Raji (cell line): ENCODE measurements around the gene SRPK1.

ENCODE experiments used
- POLR2A ChIP-seq: IDR thresholded peaks from 2 replicates; pipeline ENCODE4 v1.6.1; 2011; ENCODE audit warnings: low read depth, low read length, control low read depth; ENCODE audit not compliant: insufficient read depth

SRPK1 gene

DNA sequence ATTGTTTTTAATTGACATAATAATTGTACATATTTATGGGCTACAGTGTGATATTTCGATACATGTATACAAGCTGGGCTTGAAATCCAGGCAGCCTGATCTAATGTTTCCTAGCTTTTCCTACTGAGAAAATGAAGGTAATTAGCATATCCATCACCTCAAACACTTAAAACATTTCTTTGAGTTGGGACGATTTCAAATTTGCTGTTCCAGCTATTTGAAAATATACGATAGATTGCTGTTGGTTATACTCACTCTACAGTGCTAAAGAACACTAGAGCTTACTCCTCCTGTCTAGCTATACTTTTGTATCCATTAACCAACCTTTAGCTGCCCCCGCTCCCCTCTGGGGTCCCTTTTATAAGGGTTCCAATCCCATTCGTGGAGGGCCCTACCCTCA, 111.1 kb downstream of the SRPK1 start:
- no peak for TF ChIP-seq POLR2A

DNA sequence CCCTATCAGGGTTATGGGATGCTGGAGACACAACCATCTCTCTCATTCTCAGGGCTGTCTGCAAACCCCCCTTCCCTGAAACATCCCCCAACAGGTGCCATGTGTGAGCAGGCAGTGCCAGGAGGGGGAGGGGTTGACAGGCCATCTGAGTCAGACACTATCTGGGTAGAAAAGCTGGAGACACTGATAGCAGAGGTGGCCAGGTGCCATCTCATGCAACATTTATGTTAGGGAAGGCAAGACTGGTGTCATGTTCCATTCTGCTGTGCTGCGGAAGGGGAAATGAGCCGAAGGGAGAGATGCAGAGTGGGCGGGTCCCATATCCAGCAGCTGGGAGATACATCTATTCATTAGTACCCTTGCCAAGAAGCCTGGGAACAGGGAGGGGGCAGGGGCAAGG, 112.2 kb downstream of the SRPK1 start:
- no peak for TF ChIP-seq POLR2A

DNA sequence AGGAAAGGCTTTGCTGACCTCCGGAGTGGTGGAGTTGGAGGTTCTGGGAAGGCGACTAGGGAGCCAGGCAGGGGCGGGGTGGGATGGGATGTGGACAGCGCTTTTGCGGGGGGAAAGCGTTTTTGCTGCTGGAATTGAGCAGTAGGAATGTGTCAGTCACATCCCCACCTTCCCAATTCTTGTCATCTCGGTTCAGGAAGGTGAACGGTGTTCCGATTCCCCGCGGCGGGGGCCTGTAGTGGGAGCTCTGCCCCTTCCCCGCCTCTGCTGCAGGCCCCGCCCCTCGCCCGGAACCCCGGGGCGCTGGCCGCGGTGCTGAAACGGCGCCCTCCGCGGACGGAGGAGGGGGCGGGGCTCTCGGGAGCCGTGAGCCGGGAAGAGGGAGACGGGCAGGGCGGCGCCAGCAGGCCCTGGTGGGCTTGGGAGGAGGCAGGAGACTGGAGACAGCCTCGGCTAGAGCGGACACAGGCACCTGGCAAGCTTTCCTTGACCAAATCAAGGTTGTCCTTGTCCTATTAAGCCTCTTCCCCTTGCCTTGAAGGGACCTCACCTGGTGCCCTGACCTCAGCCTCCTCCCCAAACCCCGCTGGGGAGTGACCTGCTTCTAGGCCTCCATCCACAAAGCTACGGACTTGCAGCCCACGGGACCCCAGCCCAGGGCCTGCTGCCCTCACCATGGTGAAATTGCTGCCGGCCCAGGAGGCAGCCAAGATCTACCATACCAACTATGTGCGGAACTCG, 115.7 kb downstream of the SRPK1 start, which contains the start of gene LHFPL5:
TSS of gene LHFPL5 (plus strand) at position 357 of the 741 bp plus-strand sequence. CDS start at position 676, 319 bp downstream.
- no peak for TF ChIP-seq POLR2A

DNA sequence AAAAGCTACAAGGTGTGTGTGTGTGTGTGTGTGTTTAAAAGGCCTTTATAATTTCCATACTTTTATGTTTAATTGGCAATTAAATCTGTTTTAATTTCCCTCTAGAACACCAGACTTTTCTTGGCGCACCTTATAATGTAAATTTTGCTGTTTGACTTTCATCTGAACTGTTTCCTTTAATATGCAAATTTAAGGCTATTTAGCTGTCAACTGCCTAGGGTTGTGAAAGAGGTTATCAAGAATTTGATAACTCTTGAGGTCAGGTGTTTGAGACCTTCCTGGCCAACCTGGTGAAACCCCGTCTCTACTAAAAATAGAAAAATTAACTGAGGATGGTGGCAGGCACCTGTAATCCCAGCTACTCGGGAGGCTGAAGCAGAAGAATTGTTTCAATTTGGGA, 119.8 kb downstream of the SRPK1 start:
- no peak for TF ChIP-seq POLR2A

DNA sequence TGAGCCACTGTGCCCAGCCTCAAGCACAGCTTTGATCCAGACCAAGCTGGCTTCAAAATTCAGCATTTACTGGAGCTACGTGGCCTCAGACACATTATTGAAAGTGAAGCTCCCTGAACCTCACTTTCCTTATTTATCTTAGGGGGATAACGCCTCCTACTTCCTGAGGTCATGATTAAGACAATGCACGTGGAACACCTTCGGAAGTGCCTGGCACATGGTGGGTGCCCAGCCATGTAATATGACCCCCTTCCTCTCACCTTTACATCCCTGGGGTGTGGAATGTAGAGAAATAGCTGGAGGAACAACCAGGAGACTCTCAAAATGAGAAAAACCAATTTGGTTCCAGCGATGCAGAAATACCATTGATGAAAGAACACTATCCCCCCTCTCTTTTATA, 122.2 kb downstream of the SRPK1 start:
- TF ChIP-seq POLR2A, result no peak

DNA sequence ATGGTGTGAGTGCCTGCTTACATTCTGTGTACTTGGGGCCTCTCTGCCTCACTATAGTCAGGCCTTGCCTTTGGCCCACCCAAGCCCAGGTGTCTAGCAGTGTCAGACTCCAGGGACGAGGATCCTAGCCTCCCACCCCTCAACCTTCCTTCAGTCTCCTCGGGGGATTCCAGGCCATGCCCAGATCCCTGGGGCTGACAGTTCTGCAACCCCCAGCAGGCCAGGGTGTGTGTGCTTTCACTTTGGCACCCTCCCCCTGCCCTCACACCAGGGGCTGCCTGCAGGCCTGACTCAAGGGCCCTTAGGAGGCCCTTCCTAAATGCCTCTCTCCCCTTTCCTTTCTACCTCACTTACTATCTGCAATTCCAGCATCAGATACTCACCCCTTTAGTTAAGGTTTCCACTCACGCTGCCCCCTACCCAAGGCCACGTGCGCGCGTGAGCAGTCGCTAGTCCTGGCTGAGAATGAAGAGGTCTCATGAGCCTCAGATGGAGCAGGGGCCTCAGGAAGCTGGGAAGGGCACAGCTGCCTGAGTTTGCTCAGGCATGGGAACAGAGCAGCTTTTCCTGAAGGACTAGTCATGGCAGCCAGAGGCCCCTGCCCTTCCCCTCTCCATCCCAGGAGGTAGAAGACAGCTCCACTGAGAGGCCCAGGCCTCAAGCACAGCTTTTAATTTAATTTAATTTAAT, 122.9 kb downstream of the SRPK1 start:
- TF ChIP-seq POLR2A, result no peak

DNA sequence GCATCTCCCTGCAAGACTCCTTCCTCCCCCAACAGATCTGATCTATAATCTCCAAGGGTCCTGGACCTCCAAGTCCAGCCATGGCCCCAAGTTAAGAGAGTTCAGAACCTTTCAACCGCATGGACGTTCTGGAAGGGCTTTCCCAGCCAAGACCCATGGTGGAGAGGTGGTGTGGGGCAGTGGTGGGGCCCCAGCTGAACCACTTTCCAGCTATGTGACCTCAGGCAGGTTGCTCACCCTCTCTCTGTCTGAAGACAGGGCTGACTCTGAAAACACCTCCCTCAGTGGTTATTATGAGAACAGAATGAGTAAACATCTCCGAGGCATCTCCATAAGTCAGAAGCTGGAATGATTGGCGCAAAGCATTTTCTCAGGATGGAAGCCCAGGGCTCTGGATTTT, 124.7 kb downstream of the SRPK1 start:
- TF ChIP-seq POLR2A, result no peak

DNA sequence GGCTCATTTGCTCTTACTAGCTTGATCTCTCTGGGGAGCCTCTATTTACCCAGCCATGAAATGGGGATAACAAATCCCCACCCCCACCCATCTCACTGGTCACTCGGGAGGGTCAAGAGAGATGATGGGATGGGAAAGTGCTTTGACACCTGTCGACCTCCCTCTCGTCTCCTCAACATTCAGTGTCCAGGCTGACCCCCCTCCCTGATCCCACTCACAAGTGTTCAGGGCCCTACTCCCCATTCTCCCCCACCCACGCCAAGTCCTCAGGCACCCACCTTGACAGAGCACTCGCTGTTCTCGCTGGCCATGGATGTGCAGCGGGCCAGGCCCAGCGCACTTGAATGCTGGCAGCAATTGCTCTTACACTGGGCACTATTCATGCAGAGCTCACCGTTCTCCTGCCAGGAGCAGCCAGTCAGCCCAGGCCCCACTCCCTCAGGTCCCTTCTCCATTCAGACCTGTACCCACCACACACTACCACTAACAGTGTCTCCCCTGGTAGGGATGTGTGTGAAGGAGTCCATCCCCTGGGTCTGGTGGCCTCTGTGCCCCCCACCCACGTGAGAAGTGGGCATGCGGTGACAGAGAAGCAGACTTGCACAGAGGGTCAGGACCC, 125.3 kb downstream of the SRPK1 start:
- no peak for TF ChIP-seq POLR2A

DNA sequence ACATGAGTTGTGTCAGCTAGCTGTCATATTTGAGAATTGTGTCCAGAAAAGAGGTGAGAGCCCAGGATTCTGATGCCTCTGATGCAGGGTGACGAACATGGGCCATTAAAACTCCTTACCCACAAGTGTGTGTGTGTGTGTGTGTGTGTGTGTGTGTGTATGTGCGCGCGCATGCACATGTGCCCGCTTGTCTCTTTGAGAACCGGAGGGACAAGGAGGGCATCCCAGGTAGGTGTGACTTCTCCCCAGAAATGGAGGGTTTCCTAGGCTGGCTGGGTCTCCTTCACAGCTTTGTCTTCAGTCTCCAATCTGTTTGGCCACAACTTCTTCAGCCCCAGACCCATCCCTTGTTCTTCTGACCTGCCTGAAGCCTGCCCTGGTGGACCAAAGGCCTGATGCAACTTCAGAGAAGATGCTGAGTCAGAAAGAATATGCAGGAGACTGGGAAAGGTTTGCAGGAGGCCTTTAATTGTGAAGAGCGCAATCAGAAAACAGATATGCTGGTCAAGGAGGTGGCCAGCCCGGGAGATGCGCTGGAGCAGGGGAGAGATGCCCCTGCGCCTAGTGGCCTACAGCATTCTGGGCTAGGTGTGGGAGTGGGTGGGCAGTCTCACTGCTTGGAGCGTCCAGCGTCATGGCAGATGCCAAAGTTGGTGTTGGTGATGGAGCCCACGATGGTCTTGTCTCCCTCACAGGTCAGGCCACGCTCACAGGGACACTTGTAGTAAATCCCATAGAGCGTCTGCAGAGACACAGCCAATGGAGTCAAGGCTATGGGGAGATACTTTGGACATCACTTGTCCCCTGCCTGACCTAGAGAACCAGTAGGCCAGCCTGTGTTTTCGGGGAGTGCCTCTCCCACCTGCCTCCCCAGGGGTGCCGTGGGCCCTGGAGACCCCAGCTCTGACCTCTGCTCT, 126.1 kb downstream of the SRPK1 start:
- no peak for TF ChIP-seq POLR2A

DNA sequence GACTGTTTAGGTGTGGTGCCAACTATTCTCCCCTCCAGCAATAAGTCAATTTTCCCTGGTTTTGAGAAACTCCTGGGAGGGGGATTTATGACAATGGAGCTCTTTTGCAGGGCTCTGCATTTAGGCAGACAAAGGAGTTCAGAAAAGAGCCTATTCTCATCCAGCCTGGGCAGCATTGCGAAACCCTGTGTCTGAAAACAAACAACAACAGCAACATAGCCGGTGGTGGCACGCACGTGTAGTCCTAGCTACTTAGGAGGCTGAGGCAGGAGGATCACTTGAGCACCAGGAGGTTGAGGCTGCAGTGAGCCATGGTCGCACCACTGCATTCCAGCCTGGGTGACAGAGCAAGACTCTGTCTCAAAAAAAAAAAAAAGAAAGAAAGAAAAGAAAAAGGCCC, 130.2 kb downstream of the SRPK1 start:
- TF ChIP-seq POLR2A, result no peak

DNA sequence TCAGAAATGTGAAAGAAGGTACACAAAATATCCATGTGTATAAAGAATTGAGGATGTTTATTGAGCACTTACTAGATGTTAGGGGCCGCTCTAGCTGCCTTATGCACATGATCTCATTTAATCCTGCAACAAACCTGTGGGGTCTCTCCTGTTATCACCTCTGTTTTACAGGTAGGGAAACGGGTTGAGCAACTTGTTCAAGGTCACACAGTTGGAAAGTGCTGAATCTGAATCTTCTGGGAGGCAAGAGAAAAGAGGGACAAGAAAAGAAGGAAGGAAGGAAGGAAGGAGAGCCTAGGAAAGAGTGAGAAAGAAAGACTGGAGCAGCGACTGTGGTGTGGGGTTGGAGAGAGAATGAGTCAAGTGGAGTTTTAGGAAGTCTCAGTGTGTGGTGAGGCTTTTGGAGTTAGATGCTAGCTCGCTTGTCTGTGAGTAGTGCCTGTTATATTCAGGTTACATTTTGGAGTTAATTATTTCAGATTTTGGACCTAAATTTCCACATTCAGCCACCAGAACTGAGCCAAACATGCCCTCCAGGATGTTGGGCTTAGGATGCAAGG, 132.4 kb downstream of the SRPK1 start:
- TF ChIP-seq POLR2A, result no peak

DNA sequence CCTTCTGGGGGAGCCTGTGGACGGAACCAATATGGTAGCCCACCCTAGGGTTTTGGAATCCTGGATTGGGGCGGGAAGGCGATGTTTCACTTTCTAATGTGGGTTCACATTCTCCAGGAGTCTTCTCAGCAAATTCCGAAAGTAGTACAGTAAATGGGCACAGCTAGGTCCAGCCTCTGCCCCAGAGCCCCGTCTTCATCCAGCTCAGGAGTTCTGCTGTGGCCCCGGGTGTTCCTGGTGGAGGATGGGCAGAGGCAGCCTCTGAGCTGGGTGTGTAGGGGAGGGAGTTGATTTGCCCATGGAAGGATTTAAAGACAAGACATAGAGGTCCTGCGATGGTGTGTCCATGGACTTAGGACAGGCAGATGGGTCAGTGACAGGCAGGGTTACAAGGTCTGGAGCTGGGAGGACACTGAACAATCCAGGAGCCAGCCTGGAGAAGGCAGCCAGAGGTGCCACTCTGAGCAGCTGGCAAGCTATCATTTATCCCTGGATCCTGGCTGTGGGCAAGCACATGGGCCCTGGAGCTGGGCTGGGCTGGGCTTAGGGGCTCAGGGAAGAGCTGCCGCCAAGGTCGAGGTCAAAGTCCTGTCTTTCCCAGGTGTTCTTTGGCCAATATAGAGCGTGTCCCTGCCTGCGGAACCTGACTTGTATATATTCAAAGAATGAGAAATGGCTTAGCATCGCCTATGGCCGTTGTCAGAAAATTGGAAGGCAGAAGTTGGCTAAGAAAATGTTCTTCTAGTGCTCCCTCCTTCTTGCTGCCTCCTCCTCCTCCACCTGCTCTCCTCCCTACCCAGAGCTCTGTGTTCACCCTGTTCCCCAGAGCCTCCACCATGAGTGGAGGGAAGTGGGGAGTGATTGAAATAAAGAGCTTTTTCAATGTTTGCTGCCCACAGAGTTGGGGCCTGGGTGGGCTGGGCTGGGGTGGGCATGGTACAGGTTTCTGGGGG, 133.4 kb downstream of the SRPK1 start:
- no peak for TF ChIP-seq POLR2A

DNA sequence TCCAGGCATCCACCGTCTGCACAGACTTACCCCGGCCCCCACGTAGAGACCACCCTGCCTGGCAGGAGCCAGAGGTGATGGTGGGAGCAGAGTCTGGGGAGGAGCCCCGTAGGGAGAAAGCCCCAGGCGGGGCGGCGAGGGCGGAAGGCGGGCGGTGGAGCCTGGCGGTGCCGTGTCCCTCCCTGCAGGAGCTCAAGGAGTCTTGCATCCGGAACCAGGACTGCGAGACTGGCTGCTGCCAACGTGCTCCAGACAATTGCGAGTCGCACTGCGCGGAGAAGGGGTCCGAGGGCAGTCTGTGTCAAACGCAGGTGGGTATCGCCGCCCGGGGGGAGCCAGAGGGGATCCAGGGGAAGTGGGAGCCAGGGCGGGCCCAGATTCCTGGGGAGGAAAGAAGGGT, 134.1 kb downstream of the SRPK1 start:
- TF ChIP-seq POLR2A, result no peak

DNA sequence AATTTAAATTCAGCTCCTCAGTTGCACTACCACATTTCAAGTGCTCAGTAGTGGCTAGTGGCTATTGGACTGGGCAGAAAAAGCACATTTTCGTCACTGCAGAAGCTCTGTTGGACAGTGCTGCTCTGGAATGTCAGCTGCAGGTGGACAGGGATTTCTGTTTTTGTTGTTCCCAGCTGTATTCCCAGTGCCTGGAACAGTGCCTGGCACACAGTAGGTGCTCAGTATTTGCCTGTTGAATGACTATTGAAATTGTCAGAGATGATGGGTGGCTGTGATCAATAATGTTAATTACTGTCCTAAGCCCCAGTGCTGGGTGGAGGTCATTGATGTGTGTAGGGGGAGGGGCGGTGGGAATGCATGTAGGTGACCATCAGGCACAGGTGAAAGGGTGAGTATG, 134.6 kb downstream of the SRPK1 start:
- no peak for TF ChIP-seq POLR2A

DNA sequence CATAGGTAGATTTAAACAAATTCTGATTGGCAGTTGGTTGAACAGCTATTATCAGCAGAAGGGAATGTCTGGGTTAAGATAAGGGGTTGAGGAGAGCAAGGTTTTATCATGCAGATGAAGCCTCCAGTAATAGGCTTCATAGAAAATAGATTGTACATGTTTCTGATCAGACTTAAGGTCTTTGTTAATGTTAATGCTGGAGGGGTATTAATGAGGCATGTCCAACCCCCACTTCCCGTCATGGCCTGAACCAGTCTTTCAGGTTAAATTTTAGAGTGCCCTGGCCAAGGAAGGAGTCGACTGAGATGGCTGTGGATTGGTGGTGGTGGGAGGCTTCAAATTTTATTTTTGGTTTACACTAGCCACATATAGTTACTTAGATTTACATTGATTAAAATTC, 136.7 kb downstream of the SRPK1 start:
- no peak for TF ChIP-seq POLR2A
